ENCODE results near the gene YTHDC1.

Gene YTHDC1

DNA sequence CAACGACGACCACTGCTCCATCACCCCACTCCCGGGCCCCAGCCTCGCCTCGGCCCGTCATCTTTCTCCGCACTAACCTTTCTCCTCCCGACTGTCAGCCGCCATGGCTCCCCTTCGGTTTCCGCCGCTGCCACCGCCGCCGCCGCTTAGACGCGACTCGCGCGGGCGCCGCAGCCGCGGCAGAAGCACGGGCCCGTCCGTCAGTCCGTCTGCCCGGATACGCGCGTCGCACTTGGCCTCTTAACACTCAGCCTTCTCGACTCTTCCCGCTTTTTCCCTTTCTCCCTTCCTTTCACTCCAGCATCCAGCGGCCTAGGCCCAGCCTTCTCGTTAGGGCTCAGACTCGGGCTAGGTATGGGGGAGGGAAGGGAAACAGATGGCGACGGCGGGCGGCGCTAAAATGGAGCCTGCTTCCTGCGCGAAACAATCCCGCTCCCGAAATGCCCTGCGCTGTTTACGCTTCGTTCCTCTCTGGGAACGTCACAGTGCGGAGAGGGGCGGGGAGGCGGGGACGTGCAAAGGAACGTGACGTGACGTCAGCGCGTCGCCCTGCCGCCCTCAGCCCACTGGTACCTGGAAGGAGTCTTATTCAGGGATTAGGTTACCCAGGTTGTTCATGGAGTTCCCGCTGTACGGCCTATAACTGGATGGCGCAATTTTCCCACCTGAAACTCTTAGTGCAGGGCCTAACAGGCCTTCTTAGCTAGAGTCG is at the start of gene YTHDC1:
YTHDC1 (minus strand) TSS at position 442 of the 712 bp plus-strand sequence; CDS start at position 105, 337 bp downstream.
- peak; percentile 63 to 98 (median 92) for DNase-seq

DNA sequence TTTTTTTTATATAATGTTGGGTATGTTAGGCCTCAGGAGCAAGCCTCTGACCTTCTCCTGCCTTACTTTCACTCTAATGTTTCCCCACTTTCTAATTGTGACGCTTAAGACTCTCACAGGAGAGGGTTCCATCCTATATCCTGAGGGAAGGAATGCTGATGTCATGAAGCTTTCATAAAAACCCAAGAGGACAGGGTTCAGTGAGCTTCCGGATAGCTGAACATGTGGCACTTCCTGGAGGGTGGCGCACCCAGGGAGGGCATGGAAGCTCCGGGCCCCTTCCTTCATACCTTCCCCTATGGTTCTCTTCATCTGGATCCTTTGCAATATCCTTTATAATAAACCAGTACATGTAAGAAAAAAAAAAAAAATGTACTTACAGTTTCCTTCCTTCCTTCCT is 49.4 kb upstream of the YTHDC1 start:
- no peak for DNase-seq

DNA sequence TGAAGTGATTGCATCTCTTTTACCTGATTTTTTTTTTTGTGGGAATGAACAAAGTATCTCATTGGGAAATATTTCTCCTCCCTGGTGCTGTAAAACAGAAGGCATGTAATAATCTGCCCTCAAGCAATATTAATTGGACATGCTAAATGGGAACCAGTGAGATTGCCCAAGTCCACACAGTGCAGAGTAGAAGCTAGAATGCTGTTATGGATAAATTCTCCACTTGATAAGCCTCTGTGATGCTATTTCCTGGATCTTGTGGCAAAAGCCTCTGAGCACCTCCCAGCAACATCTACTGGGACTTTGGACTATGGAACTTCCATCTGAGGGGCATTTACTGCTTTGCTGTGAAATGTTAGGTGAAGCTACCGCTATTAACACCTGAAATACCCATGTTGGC is 46.9 kb upstream of the YTHDC1 start:
- DNase-seq: no peak

DNA sequence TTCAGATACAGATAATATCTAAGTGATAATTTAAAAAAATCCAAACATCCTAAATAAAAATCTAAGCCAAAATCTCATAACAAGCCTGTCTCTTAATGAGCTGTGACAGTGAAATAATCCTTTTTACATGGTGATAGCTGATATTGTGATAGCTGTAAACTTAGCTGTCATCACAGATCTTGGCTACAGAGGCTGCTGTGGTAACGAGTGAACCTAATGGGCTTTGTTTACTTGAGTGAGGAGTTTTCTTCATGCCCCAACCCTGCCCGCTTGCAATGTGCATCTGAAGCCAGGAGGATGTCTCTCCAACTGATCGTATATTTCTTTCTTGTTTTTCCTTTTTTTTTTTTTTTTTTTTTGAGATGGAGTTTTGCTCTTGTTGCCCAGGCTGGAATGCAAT is 41.5 kb upstream of the YTHDC1 start:
- no peak for DNase-seq

DNA sequence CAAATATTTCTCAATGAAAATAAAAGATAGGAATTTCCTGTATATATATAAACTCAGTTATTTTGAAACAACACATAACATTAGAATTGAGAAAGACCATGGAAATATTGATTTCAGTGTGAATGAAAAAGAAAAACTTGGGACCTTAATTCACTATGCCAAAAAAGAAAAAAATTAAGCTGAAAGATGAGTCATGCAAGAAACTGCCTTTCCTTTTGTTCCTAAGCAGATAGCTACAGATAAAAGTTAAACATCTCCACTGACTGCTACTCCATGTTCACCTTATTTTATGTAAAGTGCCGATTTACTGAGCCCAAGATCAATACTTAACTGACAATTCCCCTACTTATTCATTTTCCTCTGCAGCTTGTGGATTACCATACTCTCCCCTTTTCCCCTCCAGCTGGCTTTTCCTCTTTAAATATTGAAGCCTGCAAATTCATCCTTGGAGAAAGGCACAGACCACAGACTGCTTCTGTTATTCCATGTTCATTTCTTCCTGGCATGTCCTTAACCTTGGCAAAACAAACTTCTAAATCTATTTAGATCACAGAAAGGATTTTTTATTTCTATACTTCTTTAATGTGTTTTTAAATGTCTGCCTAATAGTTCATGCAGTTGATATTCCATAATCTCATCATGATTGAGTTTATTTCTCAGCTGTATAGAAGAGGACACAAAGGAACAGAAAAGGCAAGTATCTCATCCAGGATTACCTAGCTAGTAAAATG is 40.5 kb upstream of the YTHDC1 start:
- DNase-seq: no peak

DNA sequence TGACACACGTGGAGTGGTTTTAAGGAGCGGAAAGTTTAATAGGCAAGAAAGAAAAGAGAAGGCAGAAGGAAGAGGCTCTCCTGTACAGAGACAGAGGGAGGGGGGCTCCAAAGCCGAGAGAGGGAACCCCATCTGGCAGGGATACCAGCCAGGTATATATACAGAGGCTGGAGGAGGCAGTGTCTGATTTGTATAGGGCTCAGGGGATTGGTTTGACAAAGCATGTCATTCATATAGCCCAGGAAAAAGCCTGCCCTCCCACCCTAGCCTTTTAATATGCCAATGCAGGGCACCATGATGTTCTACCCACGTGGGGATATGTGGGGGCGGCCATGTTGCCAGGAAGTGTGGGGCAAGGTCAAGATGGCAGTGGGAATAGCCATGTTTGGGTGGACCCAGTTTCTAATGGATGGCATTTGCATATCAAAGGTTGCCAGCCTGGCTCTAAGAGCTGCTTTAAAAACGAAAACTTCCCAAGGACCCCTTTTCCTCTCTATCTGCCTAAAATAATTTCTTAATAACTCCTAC is 39.6 kb upstream of the YTHDC1 start:
- peak in 4 of 56 donors; percentile 2 to 21 (median 4) for DNase-seq

DNA sequence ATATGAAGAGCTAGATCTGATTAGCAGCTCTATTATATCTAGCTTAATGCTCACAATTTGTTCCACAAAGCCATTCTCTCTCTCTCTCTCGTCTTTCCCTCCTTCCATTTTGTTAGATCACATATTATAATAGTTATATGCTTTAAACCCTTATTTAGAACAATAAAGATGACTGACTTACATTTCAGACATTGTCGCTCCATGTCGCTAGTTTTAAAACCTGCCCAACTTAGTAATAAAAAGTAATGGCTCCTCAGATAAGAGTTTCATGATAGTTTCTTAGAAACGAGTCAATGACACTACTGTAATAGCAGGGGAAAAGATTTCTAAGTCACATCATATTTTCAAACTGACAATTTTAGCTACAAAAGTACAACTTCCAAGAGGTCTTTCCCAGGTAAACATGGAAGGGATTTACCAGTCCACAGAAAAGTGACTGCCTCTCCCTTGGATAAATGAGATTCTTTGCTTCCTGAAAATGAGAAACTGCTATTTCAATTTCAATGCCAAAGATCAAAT is 38.5 kb upstream of the YTHDC1 start:
- no peak for DNase-seq

DNA sequence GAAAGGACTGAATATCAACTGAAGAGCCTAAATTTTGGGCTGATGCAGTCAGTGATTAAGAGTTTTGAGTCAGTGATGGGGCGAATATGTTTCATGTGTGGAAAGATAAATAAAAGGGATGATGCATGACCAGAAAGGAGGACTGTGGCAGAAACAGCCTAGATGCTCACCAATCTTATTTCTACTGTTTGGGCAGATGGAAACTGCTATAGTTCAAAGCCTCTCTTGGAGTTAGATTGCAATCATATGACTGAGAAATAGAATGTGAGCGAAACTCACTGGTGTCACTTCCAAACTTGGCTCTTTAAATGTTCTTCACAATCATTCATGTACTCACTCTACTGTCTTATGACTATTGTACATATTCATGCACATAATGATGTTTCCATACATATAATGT is 35.4 kb upstream of the YTHDC1 start:
- DNase-seq: no peak

DNA sequence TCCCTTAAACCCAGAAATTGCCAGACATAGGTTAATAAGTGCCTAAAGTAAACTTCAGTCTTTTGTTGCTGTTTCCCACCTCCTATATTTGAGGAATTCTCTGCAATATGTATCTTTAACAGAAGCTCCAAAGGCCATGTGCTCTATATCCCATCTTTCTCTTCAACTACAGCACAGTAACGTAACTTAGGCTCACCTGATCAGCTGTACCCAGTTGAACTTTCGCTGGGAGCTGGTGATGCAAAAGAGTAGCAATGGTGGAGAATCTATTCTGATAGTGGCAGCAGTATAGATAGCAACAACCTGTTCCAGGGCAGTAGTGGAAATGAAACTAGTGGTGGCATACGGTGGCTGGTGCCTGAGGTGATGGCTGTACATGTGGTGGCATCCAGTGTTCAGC is 33.2 kb upstream of the YTHDC1 start:
- DNase-seq: no peak

DNA sequence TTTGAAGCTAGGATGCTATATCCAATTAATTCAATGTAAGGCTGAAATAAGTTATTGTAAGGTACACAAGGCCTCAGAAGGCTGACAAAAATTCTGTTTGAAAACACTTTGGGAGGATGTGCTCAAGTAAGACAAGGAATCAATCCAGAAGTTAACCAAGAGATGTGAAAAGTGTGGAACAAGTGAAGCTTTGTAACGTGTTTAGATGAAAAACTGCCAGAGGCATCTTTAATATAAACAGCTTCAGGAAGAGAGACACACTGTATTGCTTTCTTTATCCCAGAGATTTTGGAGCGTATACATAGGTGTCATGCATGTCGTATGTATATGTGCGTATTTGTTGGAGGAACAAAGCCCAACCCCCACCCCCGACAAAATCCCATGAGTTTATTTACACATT is 28.3 kb upstream of the YTHDC1 start:
- DNase-seq: no peak

DNA sequence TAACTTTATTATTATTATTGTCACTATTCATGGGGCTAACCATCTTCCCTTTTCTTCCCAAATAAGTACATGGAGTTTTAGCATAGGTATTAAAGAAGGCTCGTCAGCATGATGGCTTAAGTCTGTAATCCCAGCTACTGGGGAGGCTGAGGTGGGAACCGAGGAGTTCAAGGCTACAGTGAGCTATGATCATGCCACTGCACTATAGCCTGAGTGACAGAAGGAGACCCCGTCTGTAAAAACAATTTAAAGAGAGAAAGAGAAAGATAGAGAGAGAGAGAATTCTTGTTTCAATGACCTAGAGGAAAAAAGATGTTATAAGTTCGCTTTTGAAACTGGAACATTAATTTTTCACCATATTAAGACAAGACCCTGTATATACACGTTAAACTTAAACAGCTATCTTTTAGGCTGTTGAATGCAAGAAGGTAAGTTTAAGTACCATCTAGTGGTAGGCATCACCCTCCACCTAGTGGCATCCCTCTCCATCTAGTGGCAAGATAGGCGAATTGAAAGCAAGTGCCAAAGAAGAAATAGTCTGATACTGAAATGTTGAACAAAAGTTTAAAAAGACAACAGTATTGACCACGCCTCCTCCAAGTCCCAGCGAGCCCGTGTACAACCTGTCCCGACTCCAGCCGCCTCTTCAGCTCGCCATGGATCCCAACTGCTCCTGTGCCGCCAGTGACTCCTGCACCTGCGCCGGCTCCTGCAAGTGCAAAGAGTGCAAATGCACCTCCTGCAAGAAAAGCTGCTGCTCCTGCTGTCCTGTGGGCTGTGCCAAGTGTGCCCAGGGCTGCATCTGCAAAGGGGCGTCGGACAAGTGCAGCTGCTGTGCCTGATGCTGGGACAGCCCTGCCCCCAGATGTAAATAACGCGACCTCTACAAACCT is 26.0 kb upstream of the YTHDC1 start:
- peak in 38 of 56 donors; percentile 1 to 69 (median 17) for DNase-seq

DNA sequence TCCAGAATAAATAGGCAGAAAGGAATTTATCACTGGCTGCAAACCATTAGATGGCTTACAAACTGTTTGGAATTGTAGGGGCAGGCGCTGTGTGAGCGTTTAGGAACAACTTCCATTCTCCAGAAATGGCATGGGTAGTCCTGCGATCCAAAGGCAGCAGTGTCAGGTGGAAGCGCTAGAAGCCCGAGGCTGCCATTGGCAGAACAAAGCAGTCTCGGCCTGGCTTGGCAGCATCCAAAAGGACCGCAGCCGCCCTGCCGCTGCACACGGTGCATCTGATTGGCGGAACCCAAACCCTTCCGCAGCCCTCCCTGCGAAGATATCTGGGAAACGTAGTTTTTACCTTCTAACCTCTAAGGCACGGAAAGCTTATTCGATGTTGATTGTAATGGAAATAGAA is 23.6 kb upstream of the YTHDC1 start:
- peak; percentile 8 to 91 (median 72) for DNase-seq

DNA sequence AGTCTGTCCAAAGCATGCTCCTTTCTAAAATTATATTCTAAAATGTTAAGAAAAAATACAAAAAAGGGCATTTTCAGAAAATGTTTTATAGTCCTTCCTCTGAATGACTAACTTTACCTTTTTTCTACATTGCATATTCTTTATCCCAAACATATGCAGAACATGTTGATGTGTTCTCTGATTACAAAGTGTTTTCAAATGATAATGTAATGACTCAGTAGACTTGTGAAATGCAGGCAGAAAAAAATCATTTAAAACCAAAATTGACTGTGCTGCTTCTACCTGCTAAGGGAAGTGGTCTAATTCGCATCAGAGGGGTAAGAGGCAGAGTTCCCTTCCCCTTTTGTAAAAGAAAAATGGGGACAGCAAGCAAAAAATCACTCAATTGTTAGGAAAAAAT is 22.7 kb upstream of the YTHDC1 start:
- DNase-seq: no peak

DNA sequence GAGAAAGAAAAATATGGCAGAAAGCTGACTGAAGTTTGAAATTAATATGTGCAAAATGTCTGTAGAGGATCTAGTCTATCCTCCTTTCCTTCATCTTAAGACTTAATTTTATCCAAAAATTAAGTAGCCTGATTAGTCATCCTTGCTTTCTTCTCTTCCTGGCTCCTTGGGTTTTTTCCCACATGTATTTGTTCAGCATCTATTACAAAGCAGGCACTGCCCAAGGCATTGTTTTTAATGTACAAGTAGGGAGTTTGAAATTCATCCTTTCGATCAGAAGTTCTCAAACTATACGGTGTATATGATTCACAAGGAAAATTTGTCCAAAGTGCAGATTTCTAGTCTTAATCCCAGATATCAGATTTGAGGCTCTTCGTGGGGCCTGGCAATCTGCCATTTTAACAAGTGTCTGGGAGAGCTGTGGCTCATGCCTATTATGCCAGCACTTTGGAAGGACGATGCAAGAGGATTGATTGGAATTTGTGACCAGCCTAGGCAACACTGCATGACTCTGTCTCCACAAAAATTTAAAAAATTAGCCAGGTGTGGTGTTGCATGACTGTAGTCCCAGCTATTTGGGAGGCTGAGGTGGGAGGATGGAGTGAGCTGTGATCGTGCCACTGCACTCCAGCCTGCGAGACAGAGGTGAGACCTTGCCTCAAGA is 19.4 kb upstream of the YTHDC1 start:
- no peak for DNase-seq

DNA sequence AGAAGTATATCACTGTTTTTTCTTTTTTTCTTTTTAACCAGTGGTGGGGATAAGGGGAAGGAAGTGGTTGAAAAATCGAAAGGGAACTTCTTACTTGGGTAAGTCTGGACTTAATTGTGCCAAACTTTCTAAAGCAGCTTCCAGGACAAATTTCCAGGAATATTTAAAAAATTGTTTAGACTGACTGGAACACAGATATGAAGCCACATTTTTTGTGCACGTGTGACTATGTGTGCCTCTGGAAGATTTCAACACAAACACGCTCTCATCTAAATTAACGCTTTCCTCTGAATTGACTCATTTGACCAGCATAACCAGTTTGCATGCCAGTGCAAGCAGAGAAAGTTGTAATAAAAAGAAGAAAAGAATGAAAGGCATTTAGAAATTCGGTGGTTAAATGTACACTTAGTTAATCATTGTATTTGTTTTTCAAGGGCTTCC is 18.8 kb upstream of the YTHDC1 start:
- no peak for DNase-seq

DNA sequence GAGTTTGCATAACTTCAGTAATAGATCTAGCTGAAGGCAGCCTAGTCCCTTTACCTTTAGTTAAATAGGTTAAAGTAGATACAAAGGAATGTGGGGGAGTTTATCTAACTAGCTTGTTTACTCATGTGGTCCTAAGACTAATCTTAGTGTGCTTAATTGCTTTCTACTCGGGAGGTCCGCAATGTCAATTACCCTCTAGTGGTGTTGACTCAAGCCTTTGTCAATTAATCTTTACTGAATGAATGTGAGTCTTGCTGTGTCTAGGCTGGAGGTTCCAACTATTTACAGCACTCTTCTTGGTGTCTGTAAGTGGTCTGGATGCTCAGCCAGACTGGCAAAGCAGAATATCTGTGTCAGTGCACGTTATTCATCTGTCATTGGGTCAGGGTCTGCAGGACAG is 17.9 kb upstream of the YTHDC1 start:
- no peak for DNase-seq

DNA sequence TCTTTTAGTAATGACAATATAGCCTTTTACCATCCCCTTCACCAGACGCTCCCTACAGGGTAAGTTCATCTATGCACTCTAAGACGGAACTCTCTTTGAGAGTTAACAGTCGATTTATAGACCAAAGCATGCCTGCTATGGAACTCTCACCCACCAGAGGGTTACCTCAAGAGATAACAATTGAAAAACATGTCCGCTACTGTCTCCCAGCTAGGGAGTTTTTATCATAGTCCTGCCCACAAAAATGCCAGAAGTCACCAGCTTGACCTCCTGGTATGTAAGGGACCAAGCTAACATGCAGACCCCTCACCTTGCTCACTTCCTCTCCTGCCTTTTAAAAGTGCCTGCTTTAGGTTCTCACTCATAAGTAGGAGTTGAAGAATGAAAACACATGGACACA is 16.7 kb upstream of the YTHDC1 start:
- DNase-seq: no peak

DNA sequence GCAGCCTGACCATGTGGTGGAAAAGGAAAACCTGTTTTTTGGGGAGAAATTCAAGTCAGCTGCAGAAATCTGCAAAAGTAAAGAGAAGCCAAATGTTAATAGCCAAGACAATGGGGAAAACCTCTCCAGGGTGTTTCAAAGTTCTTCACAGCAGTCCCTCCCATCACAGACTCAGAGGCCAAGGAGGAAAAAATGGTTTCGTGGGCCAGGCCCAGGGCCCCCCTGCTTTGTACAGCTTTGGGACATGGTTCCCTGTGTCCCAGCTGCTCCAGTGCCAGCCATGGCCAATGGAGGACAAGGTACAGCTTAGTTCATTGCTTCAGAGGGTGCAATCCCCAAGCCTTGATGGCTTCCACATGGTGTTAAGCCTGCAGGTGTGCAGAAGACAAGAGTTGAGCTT is 15.2 kb upstream of the YTHDC1 start:
- no peak for DNase-seq

DNA sequence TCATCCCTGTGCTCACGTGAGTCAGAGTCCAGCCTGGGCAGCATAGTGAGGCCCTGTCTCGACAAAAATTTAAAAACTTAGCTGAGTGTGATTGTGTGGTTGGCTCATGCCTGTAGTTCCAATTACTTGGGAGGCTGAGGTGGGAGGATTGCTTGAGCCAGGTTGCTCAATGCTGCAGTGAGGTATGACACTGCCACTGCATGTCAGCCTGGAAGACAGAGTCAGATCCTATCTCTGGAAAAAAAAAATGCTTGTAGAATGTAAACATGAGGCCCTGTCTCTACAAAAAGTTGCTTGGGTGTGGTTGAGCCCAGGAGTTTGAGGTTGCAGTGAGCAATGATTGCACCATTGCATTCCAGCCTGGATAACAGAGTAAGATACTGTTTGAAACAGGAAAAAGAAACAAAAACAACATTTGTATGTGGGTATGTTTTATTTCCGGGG is 11.3 kb upstream of the YTHDC1 start:
- no peak for DNase-seq

DNA sequence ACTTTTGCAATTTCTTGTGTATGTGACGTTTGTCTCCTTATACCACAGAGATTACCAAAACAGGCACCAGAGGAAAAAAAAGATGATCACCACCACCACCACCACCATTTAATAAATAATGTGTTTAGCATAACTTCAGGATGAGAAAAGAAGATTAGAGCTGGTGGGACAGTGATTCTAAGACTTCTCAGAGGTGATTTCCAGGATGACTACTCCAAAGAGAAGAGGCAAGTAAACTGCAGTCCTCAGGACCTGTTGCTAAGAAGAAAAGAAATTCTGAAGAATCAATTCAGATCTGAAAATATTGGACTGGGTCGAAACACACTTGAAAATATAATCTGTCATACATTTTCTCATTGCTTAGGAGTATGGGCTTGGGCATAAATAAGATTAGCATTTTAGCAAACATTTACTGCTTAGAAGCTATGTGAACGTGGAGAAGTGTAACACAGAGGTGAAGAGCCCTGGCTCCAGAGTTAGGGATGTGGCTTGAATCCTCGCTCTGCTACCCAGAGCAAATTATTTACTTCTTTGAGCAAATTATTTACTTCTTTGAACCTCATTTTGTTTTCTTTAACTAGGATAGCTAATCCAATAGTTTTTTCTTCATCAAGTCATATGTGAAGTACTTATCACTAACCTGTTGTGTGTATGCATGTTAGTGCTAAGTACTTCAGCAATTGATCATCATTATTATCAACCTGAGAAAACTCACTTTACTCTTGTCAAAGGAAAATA is 10.5 kb upstream of the YTHDC1 start:
- DNase-seq: no peak

All from nucleus accumbens (tissue), 56 donors.